ENCODE measurements around the gene ETV5. TPM values are rescaled to one million over a fixed set of nuclear protein-coding genes. Genes with fewer than 3 reads are reported as not detected.

ETV5 gene
- total RNA-seq, 4 donors from 2014 or later, result 1.9 to 12.2 (median 4.0) TPM; not detected in 1

DNA sequence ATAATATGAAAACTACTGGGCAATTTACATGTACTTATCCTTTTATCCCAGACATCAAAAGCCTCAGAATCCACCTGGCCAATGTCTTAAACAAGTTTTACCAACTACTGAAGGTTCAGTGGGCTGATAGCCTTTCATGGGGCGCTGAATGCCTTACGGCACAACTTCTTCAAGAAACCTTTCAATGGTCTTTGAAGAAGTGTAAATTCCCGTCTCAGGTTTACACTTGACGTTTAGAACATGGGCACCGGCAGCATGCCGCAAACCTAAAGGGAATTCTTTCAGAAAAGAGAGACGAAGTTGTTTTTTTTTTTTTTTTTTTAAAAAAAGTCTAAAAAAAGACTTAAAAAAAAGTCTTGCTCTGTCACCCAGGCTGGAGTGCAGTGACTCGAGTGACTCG lies 39.7 kb downstream of the ETV5 start:
- WGBS, 2 donors (ENCODE audit: low coverage in 1 of 2), result 94 to 98% methylated on average over 7 to 9 of the region's 9 CpGs
- no peaks in the 10 kb centered on the region for H3K4me1 ChIP-seq
- DNase-seq, result no peak
- H3K4me3 ChIP-seq, result no peak overlapping the region
- H3K27me3 ChIP-seq, result no peaks in the 10 kb centered on the region
- H3K9me3 ChIP-seq, result no peaks in the 10 kb centered on the region
- no peaks in the 10 kb centered on the region for H3K36me3 ChIP-seq
- intact Hi-C loops (cut with DNase I; ENCODE audit: low total_unique reads), result no loop called here
- no peak for TF ChIP-seq EP300 (IDR thresholded peaks at IDR 0.05; ENCODE audit: low read depth)
- TF ChIP-seq, protein P1, sequence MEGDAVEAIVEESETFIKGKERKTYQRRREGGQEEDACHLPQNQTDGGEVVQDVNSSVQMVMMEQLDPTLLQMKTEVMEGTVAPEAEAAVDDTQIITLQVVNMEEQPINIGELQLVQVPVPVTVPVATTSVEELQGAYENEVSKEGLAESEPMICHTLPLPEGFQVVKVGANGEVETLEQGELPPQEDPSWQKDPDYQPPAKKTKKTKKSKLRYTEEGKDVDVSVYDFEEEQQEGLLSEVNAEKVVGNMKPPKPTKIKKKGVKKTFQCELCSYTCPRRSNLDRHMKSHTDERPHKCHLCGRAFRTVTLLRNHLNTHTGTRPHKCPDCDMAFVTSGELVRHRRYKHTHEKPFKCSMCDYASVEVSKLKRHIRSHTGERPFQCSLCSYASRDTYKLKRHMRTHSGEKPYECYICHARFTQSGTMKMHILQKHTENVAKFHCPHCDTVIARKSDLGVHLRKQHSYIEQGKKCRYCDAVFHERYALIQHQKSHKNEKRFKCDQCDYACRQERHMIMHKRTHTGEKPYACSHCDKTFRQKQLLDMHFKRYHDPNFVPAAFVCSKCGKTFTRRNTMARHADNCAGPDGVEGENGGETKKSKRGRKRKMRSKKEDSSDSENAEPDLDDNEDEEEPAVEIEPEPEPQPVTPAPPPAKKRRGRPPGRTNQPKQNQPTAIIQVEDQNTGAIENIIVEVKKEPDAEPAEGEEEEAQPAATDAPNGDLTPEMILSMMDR (IDR thresholded peaks at IDR 0.05), result no peak
- TF ChIP-seq POLR2A (IDR thresholded peaks at IDR 0.05), result no peak
- no peak for TF ChIP-seq POLR2AphosphoS5 (IDR thresholded peaks at IDR 0.05)
- in situ Hi-C loops (cut with MboI; ENCODE audit: low pct_ligation_motif_present in 1 of 4, low pct_unique_long_range_greater_than_20kb in 1 of 4, low sequenced_read_pairs in 3 of 4), result no loop called here
- H3K27ac ChIP-seq, result no peak overlapping the region

GRCh38 chr3:186068243-186068552 lies 40.7 kb downstream of the ETV5 start:
- no peaks in the 10 kb centered on the region for H3K36me3 ChIP-seq
- H3K27me3 ChIP-seq, result no peaks in the 10 kb centered on the region
- H3K4me3 ChIP-seq, result no peak overlapping the region
- intact Hi-C loops (cut with DNase I; ENCODE audit: low total_unique reads), result loop anchor here (1.0 kb wide), 1 partner anchor 12 kb away; no protein-coding TSS in a partner anchor
- H3K27ac ChIP-seq, result no peak overlapping the region
- H3K9me3 ChIP-seq, result no peaks in the 10 kb centered on the region
- no peak for TF ChIP-seq POLR2A (IDR thresholded peaks at IDR 0.05)
- no peak for TF ChIP-seq POLR2AphosphoS5 (IDR thresholded peaks at IDR 0.05)
- TF ChIP-seq EP300 (IDR thresholded peaks at IDR 0.05; ENCODE audit: low read depth), result no peak
- TF ChIP-seq, protein P1 (IDR thresholded peaks at IDR 0.05), result no peak
- no peak for DNase-seq
- H3K4me1 ChIP-seq, result no peaks in the 10 kb centered on the region
- WGBS, 2 donors (ENCODE audit: low coverage in 1 of 2), result 38 to 40% methylated on average over 2 of the region's 2 CpGs
- in situ Hi-C loops (cut with MboI; ENCODE audit: low pct_ligation_motif_present in 1 of 4, low pct_unique_long_range_greater_than_20kb in 1 of 4, low sequenced_read_pairs in 3 of 4), result no loop called here

DNA sequence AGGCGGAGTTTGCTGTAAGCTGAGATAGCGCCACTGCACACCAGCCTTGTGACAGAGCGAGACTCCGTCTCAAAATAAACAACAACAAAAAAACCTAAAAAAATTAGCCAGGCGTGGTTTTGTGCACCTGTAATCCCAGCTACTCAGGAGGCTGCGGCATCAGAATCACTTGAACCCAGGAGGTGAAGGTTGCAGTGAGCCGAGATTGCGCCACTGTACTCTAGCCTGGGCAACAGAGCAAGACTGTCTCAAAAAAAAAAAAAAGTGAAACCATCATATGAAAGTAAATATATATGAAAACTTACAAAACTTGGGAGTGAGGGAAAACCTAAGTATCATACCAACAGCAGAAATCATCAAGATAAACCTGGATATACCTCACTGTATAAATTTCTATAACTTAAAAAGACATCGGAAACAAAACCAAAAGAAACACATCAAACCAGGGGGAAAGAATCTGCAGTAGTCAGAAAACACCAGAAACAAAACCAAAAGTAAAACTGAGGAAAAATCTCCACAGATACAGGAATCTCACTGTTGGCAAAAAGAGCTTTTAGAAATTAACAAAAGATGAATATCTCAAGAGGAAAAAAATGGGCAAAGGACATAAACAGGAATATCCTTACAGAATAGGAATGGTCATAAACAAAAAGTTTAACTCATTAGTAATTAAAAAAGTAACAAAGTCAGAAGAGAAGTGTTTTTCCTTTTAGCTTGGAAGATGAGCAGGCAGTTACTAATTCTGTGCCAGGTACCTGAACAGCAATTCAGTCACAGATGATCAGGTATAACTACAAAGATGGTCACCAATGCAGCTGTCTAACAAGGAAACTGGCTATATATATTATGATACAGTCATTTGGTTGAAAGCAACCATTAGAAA lies 41.3 kb downstream of the ETV5 start:
- DNase-seq, result no peak
- H3K36me3 ChIP-seq, result no peaks in the 10 kb centered on the region
- no peak overlapping the region for H3K27ac ChIP-seq
- no peaks in the 10 kb centered on the region for H3K27me3 ChIP-seq
- intact Hi-C loops (cut with DNase I; ENCODE audit: low total_unique reads) (loop anchor here (1.0 kb wide), 1 partner anchor 13 kb away; no protein-coding TSS in a partner anchor), in situ Hi-C loops (cut with MboI; ENCODE audit: low pct_ligation_motif_present in 1 of 4, low pct_unique_long_range_greater_than_20kb in 1 of 4, low sequenced_read_pairs in 3 of 4) (no loop called here)
- no peak overlapping the region for H3K4me3 ChIP-seq
- no peaks in the 10 kb centered on the region for H3K9me3 ChIP-seq
- no peaks in the 10 kb centered on the region for H3K4me1 ChIP-seq
- TF ChIP-seq EP300 (IDR thresholded peaks at IDR 0.05; ENCODE audit: low read depth), result no peak
- no peak for TF ChIP-seq POLR2A (IDR thresholded peaks at IDR 0.05)
- TF ChIP-seq, protein P1 (IDR thresholded peaks at IDR 0.05), result no peak
- no peak for TF ChIP-seq POLR2AphosphoS5 (IDR thresholded peaks at IDR 0.05)
- 74 to 75% methylated on average over 6 to 9 of the region's 9 CpGs for WGBS, 2 donors (ENCODE audit: low coverage in 1 of 2)

DNA sequence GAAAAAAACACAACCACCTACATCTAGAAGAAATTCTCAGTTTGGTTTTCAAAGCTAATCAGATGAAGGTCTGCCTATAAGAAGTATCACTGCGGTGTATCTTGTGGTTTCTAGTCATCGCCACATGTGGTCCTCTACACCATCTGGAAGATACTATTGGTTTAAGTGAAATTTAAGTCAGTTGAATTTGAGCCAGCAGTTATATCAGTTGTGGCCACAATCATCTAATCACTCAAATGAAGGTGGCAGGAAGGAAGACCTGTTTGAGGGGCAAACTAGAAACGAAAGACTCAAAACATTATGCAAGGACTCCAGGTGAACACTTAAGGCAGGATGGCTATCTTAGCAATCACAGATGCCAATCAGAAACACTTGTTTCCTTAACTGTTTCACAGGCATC lies 48.7 kb downstream of the ETV5 start:
- Histone ChIP-seq H3K4me1 (peaks cover 0 to 2% (median 0%) of the 10 kb centered on the region in 4 donors), H3K27me3 (no peaks in the 10 kb centered on the region), H3K9me3 (no peaks in the 10 kb centered on the region), H3K27ac (no peak overlapping the region), H3K4me3 (no peak overlapping the region), H3K36me3 (no peaks in the 10 kb centered on the region)
- intact Hi-C loops (cut with DNase I; ENCODE audit: low total_unique reads), result no loop called here
- in situ Hi-C loops (cut with MboI; ENCODE audit: low pct_ligation_motif_present in 1 of 4, low pct_unique_long_range_greater_than_20kb in 1 of 4, low sequenced_read_pairs in 3 of 4), result no loop called here
- WGBS, 2 donors (ENCODE audit: low coverage in 1 of 2), result 71 to 84% methylated on average over 3 of the region's 3 CpGs
- TF ChIP-seq POLR2AphosphoS5 (IDR thresholded peaks at IDR 0.05) (no peak), EP300 (IDR thresholded peaks at IDR 0.05; ENCODE audit: low read depth) (no peak), POLR2A (IDR thresholded peaks at IDR 0.05) (no peak)
- TF ChIP-seq, protein P1 (IDR thresholded peaks at IDR 0.05), result no peak
- no peak for DNase-seq

Measured in transverse colon (tissue), 4 donors.